ENCODE measurements around the gene PDE4DIP. TPM values are rescaled to one million over a fixed set of nuclear protein-coding genes. Genes with fewer than 3 reads are reported as not detected.
A peak's percentile ranks its signal among the peaks of the same experiment; 100 is the strongest.
"Not testable (repeated sequence)": the region's sequence is repeated elsewhere in the genome, so short reads cannot be mapped to it uniquely, and the experiment has no call there.

The PDE4DIP gene
- total RNA-seq = 10 to 100 TPM in 2 of 3 donors, 1 to 10 TPM in 1; 8.5 to 13.7 (median 12.5) TPM

GRCh38 chr1:148844220-148844619 is at the start of gene PDE4DIP:
PDE4DIP (plus strand) TSS chr1:148844428; CDS start chr1:148844775, 347 bp downstream.
- not testable (repeated sequence) for H3K27me3 Mint-ChIP-seq (ENCODE audit: low read depth); H3K9me3 Mint-ChIP-seq; H3K4me1 Mint-ChIP-seq (ENCODE audit: low read depth); H3K36me3 Mint-ChIP-seq (ENCODE audit: insufficient read depth)
- DNase-seq (peak; percentile 67), ATAC-seq (peak; percentile 98)
- H3K4me3 Mint-ChIP-seq = peak within 1 kb of the TSS; percentile 66

- not testable (repeated sequence) for H3K9me3 Mint-ChIP-seq; H3K36me3 Mint-ChIP-seq (ENCODE audit: insufficient read depth); H3K27me3 Mint-ChIP-seq (ENCODE audit: low read depth); DNase-seq; H3K4me1 Mint-ChIP-seq (ENCODE audit: low read depth); H3K4me3 Mint-ChIP-seq
- peak; percentile 50 to 55 for ATAC-seq
Observed at GRCh38 chr1:148808268-148808928, 35.8 kb upstream of the PDE4DIP start.

- H3K36me3 Mint-ChIP-seq (ENCODE audit: insufficient read depth); H3K27me3 Mint-ChIP-seq (ENCODE audit: low read depth); DNase-seq; H3K4me3 Mint-ChIP-seq; H3K9me3 Mint-ChIP-seq; H3K4me1 Mint-ChIP-seq (ENCODE audit: low read depth): not testable (repeated sequence)
- peak in 1 of 2 donors; percentile 4 for ATAC-seq
Observed at GRCh38 chr1:148808929-148809283, 35.3 kb upstream of the PDE4DIP start.

- not testable (repeated sequence) for H3K36me3 Mint-ChIP-seq (ENCODE audit: insufficient read depth); H3K4me3 Mint-ChIP-seq; H3K9me3 Mint-ChIP-seq; H3K27me3 Mint-ChIP-seq (ENCODE audit: low read depth); H3K4me1 Mint-ChIP-seq (ENCODE audit: low read depth); ATAC-seq; DNase-seq
Observed at GRCh38 chr1:148822180-148822579, 22.0 kb upstream of the PDE4DIP start.

- not testable (repeated sequence) for H3K36me3 Mint-ChIP-seq (ENCODE audit: insufficient read depth); H3K4me3 Mint-ChIP-seq; H3K9me3 Mint-ChIP-seq; ATAC-seq; H3K4me1 Mint-ChIP-seq (ENCODE audit: low read depth); H3K27me3 Mint-ChIP-seq (ENCODE audit: low read depth); DNase-seq
Observed at GRCh38 chr1:148823822-148824221, 20.4 kb upstream of the PDE4DIP start.

GRCh38 chr1:148825029-148825428 is 19.2 kb upstream of the PDE4DIP start:
- H3K27me3 Mint-ChIP-seq (ENCODE audit: low read depth); H3K4me3 Mint-ChIP-seq; DNase-seq; H3K36me3 Mint-ChIP-seq (ENCODE audit: insufficient read depth); H3K9me3 Mint-ChIP-seq; H3K4me1 Mint-ChIP-seq (ENCODE audit: low read depth): not testable (repeated sequence)
- ATAC-seq = peak; percentile 58 to 67

- not testable (repeated sequence) for H3K9me3 Mint-ChIP-seq; DNase-seq; H3K4me1 Mint-ChIP-seq (ENCODE audit: low read depth); H3K4me3 Mint-ChIP-seq; H3K27me3 Mint-ChIP-seq (ENCODE audit: low read depth); ATAC-seq; H3K36me3 Mint-ChIP-seq (ENCODE audit: insufficient read depth)
Observed at GRCh38 chr1:148828531-148828930, 15.7 kb upstream of the PDE4DIP start.

GRCh38 chr1:148828962-148829361 is 15.3 kb upstream of the PDE4DIP start:
- H3K4me3 Mint-ChIP-seq; H3K36me3 Mint-ChIP-seq (ENCODE audit: insufficient read depth); DNase-seq; H3K4me1 Mint-ChIP-seq (ENCODE audit: low read depth); H3K9me3 Mint-ChIP-seq; ATAC-seq; H3K27me3 Mint-ChIP-seq (ENCODE audit: low read depth): not testable (repeated sequence)

GRCh38 chr1:148829365-148829764 is 14.9 kb upstream of the PDE4DIP start:
- not testable (repeated sequence) for H3K36me3 Mint-ChIP-seq (ENCODE audit: insufficient read depth); H3K4me1 Mint-ChIP-seq (ENCODE audit: low read depth); H3K9me3 Mint-ChIP-seq; H3K4me3 Mint-ChIP-seq; H3K27me3 Mint-ChIP-seq (ENCODE audit: low read depth); ATAC-seq; DNase-seq

GRCh38 chr1:148841262-148841661 is 3.0 kb upstream of the PDE4DIP start:
- not testable (repeated sequence) for H3K4me3 Mint-ChIP-seq; H3K9me3 Mint-ChIP-seq; DNase-seq; H3K4me1 Mint-ChIP-seq (ENCODE audit: low read depth); H3K36me3 Mint-ChIP-seq (ENCODE audit: insufficient read depth); H3K27me3 Mint-ChIP-seq (ENCODE audit: low read depth)
- peak in 1 of 2 donors; percentile 38 for ATAC-seq

GRCh38 chr1:148844651-148845050 is 423 bp downstream of the PDE4DIP start:
- ATAC-seq = peak; percentile 19 to 42
- not testable (repeated sequence) for H3K27me3 Mint-ChIP-seq (ENCODE audit: low read depth); H3K36me3 Mint-ChIP-seq (ENCODE audit: insufficient read depth); H3K4me1 Mint-ChIP-seq (ENCODE audit: low read depth); DNase-seq; H3K4me3 Mint-ChIP-seq; H3K9me3 Mint-ChIP-seq

- DNase-seq; H3K27me3 Mint-ChIP-seq (ENCODE audit: low read depth); H3K4me3 Mint-ChIP-seq; H3K36me3 Mint-ChIP-seq (ENCODE audit: insufficient read depth); H3K9me3 Mint-ChIP-seq; ATAC-seq; H3K4me1 Mint-ChIP-seq (ENCODE audit: low read depth): not testable (repeated sequence)
Observed at GRCh38 chr1:148845068-148845467, 840 bp downstream of the PDE4DIP start.

GRCh38 chr1:148850347-148850746 is 6.1 kb downstream of the PDE4DIP start:
- ATAC-seq; H3K27me3 Mint-ChIP-seq (ENCODE audit: low read depth); H3K4me3 Mint-ChIP-seq; DNase-seq; H3K9me3 Mint-ChIP-seq; H3K4me1 Mint-ChIP-seq (ENCODE audit: low read depth); H3K36me3 Mint-ChIP-seq (ENCODE audit: insufficient read depth): not testable (repeated sequence)

- not testable (repeated sequence) for H3K4me1 Mint-ChIP-seq (ENCODE audit: low read depth); H3K4me3 Mint-ChIP-seq; H3K9me3 Mint-ChIP-seq; H3K36me3 Mint-ChIP-seq (ENCODE audit: insufficient read depth); ATAC-seq; DNase-seq; H3K27me3 Mint-ChIP-seq (ENCODE audit: low read depth)
Observed at GRCh38 chr1:148850840-148851239, 6.6 kb downstream of the PDE4DIP start.

- ATAC-seq; H3K27me3 Mint-ChIP-seq (ENCODE audit: low read depth); DNase-seq; H3K4me3 Mint-ChIP-seq; H3K36me3 Mint-ChIP-seq (ENCODE audit: insufficient read depth); H3K9me3 Mint-ChIP-seq; H3K4me1 Mint-ChIP-seq (ENCODE audit: low read depth): not testable (repeated sequence)
Observed at GRCh38 chr1:148851684-148852083, 7.5 kb downstream of the PDE4DIP start.

GRCh38 chr1:148853363-148853762 is 9.1 kb downstream of the PDE4DIP start:
- H3K27me3 Mint-ChIP-seq (ENCODE audit: low read depth) = not testable (repeated sequence)

More at GRCh38 chr1:148853363-148853762, 9.1 kb downstream of the PDE4DIP start:
- H3K9me3 Mint-ChIP-seq; DNase-seq; H3K36me3 Mint-ChIP-seq (ENCODE audit: insufficient read depth); ATAC-seq; H3K4me1 Mint-ChIP-seq (ENCODE audit: low read depth); H3K4me3 Mint-ChIP-seq: not testable (repeated sequence)
